GM13976 (cell line): Measurements from ENCODE around the gene IFNLR1.

Source experiments
- DNase-seq: peaks from one replicate; pipeline ENCODE4 v3.0.0; 2012; ENCODE audit warnings: low spot score
- in situ Hi-C: fragments of 300-500 bp; cut with MboI; formaldehyde crosslinking; loops from one replicate; pipeline ENCODE4 v1.12.0; 2022; ENCODE audit warnings: low sequenced_read_pairs, mixed read lengths, inconsistent platforms; ENCODE audit not compliant: unreplicated experiment
- TF ChIP-seq, protein P1 (sequence below): IDR thresholded peaks from 2 replicates; pipeline ENCODE4 v1.5.1; 2012; ENCODE audit warnings: borderline replicate concordance, mild to moderate bottlenecking; ENCODE audit not compliant: insufficient read depth; ENCODE audit errors: extremely low read depth, missing control alignments, control extremely low read depth

The IFNLR1 gene

DNA sequence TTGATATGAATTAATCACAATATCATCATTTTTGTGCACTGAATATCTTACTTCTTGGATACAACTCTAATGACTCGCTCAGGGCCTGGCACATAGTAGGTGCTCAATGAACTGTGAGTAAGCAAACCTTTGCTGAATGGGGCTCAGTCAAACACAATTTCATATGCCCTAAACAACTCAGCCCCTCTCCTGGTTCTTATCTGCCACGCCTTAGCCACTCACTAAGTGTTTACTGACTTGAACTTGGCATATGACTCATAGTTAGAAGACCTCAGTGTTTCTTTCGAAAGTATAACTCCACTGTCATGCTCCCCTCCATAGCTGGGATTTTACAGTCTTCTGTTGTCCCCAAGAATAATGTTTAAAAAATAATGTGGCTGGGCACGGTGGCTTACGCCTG, 4.8 kb upstream of the IFNLR1 start:
- TF ChIP-seq, protein P1, sequence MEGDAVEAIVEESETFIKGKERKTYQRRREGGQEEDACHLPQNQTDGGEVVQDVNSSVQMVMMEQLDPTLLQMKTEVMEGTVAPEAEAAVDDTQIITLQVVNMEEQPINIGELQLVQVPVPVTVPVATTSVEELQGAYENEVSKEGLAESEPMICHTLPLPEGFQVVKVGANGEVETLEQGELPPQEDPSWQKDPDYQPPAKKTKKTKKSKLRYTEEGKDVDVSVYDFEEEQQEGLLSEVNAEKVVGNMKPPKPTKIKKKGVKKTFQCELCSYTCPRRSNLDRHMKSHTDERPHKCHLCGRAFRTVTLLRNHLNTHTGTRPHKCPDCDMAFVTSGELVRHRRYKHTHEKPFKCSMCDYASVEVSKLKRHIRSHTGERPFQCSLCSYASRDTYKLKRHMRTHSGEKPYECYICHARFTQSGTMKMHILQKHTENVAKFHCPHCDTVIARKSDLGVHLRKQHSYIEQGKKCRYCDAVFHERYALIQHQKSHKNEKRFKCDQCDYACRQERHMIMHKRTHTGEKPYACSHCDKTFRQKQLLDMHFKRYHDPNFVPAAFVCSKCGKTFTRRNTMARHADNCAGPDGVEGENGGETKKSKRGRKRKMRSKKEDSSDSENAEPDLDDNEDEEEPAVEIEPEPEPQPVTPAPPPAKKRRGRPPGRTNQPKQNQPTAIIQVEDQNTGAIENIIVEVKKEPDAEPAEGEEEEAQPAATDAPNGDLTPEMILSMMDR = no peak
- peak; percentile 72 for DNase-seq
- in situ Hi-C loops = no loop called here

DNA sequence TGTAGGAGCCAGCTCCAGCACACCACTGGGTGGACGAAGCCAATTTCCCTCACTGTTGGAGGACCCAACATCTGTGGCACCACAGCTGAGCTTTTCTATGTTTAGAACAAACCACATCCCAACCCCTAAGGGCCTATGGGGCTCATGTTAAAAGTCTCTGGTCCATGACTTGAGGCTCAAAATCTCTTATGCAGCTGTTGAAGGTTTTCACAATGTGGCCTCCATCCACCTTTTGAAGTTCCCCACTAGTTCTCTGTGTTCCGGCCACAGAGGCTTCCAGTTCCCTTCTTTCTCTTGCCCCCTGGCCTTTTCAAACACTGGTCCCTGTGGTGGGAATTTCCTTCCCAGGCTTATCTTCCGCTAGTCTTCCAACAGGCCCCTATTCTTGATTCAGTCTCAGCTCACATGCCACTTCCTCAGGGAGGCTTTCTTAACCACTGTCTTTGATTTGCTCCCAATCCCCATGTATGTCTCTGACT, 3.9 kb upstream of the IFNLR1 start:
- DNase-seq = peak; percentile 66
- TF ChIP-seq, protein P1 = no peak
- in situ Hi-C loops = no loop called here

DNA sequence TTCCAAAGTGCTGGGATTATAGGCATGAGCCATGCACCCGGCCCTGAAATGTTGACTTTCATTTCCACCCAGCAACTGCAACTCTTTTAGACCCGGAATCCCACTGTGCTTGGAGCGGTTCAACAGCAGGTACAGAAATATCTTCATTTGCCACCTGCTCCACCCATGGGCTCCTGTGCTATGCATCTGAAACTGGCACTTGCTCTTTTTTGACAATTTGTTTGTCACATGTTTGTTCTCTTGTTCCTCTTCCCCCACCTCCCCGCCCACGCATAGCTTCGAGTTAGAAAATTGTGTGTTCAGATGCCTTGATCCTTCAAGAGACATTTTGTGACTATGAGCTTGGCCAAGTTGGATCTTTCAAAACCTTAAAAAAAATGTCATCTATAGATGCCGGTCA, 2.4 kb upstream of the IFNLR1 start:
- in situ Hi-C loops = no loop called here
- TF ChIP-seq, protein P1 = no peak
- DNase-seq = peak; percentile 48

DNA sequence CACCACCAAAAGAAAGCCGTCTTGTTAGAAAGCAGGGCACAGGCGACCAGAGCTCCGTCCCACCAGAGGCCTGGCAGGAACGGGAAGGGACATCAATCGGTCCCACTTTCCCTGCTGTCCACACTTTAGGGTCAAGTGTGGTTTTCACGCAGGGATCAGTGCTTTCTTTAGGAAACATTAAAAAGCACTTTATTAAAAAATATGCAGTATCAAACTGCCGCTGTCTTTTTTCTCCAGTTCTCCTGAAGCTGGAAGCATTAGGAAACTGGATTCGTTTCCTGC, 437 bp downstream of the IFNLR1 start:
- in situ Hi-C loops = no loop called here
- no peak for DNase-seq
- TF ChIP-seq, protein P1 = no peak

DNA sequence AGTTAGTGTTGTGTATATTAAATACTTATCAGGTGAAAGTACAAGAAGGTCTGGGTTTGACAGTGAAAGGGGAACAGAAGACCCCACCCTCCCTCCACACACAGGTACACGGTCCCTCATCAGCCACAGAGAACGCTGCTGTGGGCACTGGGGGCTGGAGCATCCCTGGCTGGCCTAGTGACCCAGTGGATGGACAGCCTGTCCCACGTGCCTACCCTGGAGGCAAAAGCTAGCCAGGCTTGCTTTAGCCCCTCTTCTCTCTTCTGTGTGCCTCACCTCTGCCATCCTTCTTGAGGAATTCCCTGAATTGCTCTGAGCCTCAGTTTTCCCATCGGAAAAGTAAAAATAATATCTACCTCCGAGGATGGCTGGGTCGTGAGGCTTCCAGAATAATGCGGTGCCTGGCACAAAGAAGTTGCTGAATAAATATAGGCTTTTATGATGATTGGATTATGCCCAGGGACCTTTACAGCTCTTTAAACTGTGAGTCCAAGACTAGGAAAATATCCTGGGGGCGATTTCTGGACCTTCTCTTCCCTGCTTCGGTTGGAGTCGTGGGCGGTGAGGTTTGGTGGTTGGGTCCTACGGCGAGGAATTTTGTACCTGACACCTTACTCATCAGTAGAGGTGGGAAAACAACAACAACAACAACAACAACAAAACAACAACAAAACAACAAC, 918 bp downstream of the IFNLR1 start:
- in situ Hi-C loops = no loop called here
- no peak for DNase-seq
- TF ChIP-seq, protein P1 = no peak

DNA sequence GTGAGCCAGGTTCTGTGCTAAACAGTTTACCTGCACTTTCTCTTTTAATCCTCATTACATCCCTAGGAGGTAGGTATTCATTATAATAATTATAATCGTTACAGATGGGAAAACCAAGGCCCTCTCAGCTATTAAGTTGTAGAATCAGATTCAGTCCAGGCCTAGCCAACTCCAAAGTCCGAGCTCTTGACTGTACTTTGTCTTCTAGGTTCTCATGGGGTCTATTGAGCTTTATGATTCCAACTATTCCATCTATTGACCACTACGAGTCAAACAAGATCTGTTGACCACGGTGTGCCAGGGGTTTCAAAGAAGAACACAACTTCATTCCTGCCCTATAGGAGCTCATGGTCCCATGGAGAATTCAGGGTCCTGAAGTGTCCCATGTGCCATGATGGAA, 2.0 kb downstream of the IFNLR1 start:
- in situ Hi-C loops = no loop called here
- no peak for DNase-seq
- TF ChIP-seq, protein P1 = no peak

DNA sequence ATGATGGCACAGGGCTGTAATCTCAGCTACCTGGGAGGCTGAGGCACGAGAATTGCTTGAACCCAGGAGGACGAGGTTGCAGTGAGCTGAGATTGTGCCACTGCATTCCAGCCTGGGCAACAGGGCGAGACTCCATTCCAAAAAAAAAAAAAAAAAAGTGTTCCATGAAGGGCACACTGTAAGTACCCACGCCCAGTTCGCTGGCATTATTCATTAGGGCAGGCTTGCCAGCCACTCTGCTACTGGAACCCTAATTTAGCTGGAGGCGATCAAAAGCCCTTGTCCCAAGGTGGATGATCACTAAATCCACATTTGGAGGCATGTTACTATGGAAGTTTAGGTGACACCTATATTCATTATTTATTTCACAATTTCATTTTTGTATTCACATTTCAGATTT, 5.0 kb downstream of the IFNLR1 start:
- TF ChIP-seq, protein P1 = no peak
- no peak for DNase-seq
- in situ Hi-C loops = no loop called here
